HCT116 (cell line): ENCODE data around the gene ACP4. TPM values are rescaled to one million over a fixed set of nuclear protein-coding genes. Genes with fewer than 3 reads are reported as not detected.

Experiments
- ATAC-seq: fragments of 200-7000 bp; cut with Tn5 transposase; 2 replicates; pipeline ENCODE4 v1.9.1; 2020; ENCODE audit warnings: mild to moderate bottlenecking, moderate library complexity
- BruUV-seq: library from RNA; stranded (reverse); fragments of 400-500 nt; replicated peaks from 2 replicates; lab custom pipeline; 2021; lab: Mats Ljungman, UMichigan
- CTCF ChIA-PET: fragments of 300-600 bp; sonication (Branson Sonifier 250); formaldehyde crosslinking; loops from one replicate; lab custom pipeline; 2021; ENCODE audit warnings: antibody characterized with exemption; lab: Charles Lee
- POLR2A ChIA-PET: fragments of 300-600, 350-600 bp; sonication (Branson Sonifier 250); formaldehyde crosslinking; loops from one replicate; lab custom pipeline; 2021; ENCODE audit warnings: antibody characterized with exemption; lab: Charles Lee
- RAD21 ChIA-PET, 2 experiments: fragments of 300-600 bp; sonication (Branson Sonifier 250); formaldehyde crosslinking; loops; one replicate each; lab custom pipeline; 2023; ENCODE audit warnings: low total read pairs in 2 of 2; ENCODE audit not compliant: uncharacterized antibody in 2 of 2, unreplicated experiment in 2 of 2, low non-redundant PET in 1 of 2; lab: Charles Lee
- DNase-seq: peaks from one replicate; pipeline ENCODE4 v3.0.0-alpha.2; 2010; ENCODE audit warnings: low read depth, low spot score
- H2AFZ ChIP-seq: fragments of 200-600 bp; shearing (Covaris generic), sonication (generic); 2 replicates; pipeline ENCODE4 v1.6.1; 2017; ENCODE audit warnings: low read depth, mixed run types, mixed read lengths, antibody characterized with exemption, low read length; ENCODE audit not compliant: poor library complexity, severe bottlenecking
- H3K27ac ChIP-seq: 2 replicates; pipeline ENCODE4 v1.5.1; 2012; ENCODE audit warnings: low read depth, low read length
- H3K27me3 ChIP-seq: fragments of 200-600 bp; sonication (generic); 2 replicates; pipeline ENCODE4 v1.6.1; 2016; ENCODE audit warnings: mixed run types, low read length, mixed read lengths; ENCODE audit not compliant: insufficient read depth
- H3K36me3 ChIP-seq, 2 experiments: fragments of 200-500 bp in 1 of 2; fragments of 200-600 bp in 1 of 2; sonication (Bioruptor generic) in 1 of 2; sonication (generic) in 1 of 2; 2 replicates each; pipeline versions ENCODE4 v1.5.1 to v1.6.1; 2014 to 2016; ENCODE audit warnings: low read length in 2 of 2, inconsistent platforms in 1 of 2, mixed read lengths in 1 of 2, mixed run types in 1 of 2; ENCODE audit not compliant: insufficient read depth in 2 of 2, control insufficient read depth in 1 of 2
- H3K4me1 ChIP-seq, 2 experiments: fragments of 200-600 bp in 1 of 2; sonication (generic) in 1 of 2; 2 replicates each; pipeline versions ENCODE4 v1.5.1 to v1.6.1; 2012 to 2017; ENCODE audit warnings: low read length in 2 of 2, inconsistent platforms in 1 of 2, mild to moderate bottlenecking in 1 of 2, mixed read lengths in 1 of 2, mixed run types in 1 of 2, moderate library complexity in 1 of 2; ENCODE audit not compliant: insufficient read depth in 2 of 2, control insufficient read depth in 1 of 2
- H3K4me2 ChIP-seq: fragments of 200-600 bp; sonication (generic); 2 replicates; pipeline ENCODE4 v1.6.1; 2017; ENCODE audit warnings: mixed run types, low read length, mixed read lengths
- H3K4me3 ChIP-seq, 2 experiments: fragments of 200-600 bp in 1 of 2; sonication (generic) in 1 of 2; replicated peaks in 1 of 2; 2 replicates each; pipeline ENCODE4 v1.5.1; 2011 to 2016; ENCODE audit warnings: low read length in 2 of 2, control low read depth in 1 of 2, low read depth in 1 of 2, mild to moderate bottlenecking in 1 of 2, mixed read lengths in 1 of 2, mixed run types in 1 of 2
- H3K79me2 ChIP-seq: fragments of 200-600 bp; sonication (generic); 2 replicates; pipeline ENCODE4 v1.6.1; 2017; ENCODE audit warnings: mild to moderate bottlenecking, mixed run types, low read length, moderate library complexity, mixed read lengths; ENCODE audit not compliant: insufficient read depth
- H3K9ac ChIP-seq: fragments of 200-600 bp; sonication (generic); 2 replicates; pipeline ENCODE4 v1.6.1; 2016; ENCODE audit warnings: low read length, mixed read lengths
- H3K9me2 ChIP-seq: fragments of 200-600 bp; sonication (generic), shearing (Covaris generic); 2 replicates; pipeline ENCODE4 v1.6.1; 2017; ENCODE audit warnings: mixed run types, mild to moderate bottlenecking, moderate library complexity; ENCODE audit not compliant: insufficient read depth
- H3K9me3 ChIP-seq, 2 experiments: fragments of 200-500 bp in 1 of 2; fragments of 200-600 bp in 1 of 2; sonication (Bioruptor generic) in 1 of 2; sonication (generic) in 1 of 2; 2 replicates each; pipeline ENCODE4 v1.6.1; 2014 to 2017; ENCODE audit warnings: low read length in 2 of 2, mixed read lengths in 2 of 2, inconsistent platforms in 1 of 2, low read depth in 1 of 2, mild to moderate bottlenecking in 1 of 2, mixed run types in 1 of 2, moderate library complexity in 1 of 2; ENCODE audit not compliant: control insufficient read depth in 1 of 2, insufficient read depth in 1 of 2
- H4K20me1 ChIP-seq: fragments of 200-600 bp; sonication (generic), shearing (Covaris generic); 2 replicates; pipeline ENCODE4 v1.6.1; 2017; ENCODE audit warnings: mixed run types, mild to moderate bottlenecking, moderate library complexity; ENCODE audit not compliant: insufficient read depth
- CBX3 ChIP-seq: IDR thresholded peaks from 2 replicates; pipeline ENCODE4 v1.6.1; 2012; ENCODE audit warnings: low read depth
- CTCF ChIP-seq, 3 experiments: fragments of 200-600 bp in 1 of 3; sonication (generic) in 1 of 3; IDR thresholded peaks in 2 of 3; conservative IDR thresholded peaks in 1 of 3; 2 replicates each; pipeline ENCODE4 v1.5.1; 2012 to 2017; ENCODE audit warnings: low read depth in 2 of 3, low read length in 2 of 3, antibody characterized with exemption in 1 of 3, borderline replicate concordance in 1 of 3, control low read depth in 1 of 3, mild to moderate bottlenecking in 1 of 3, mixed read lengths in 1 of 3, mixed run types in 1 of 3, moderate library complexity in 1 of 3; ENCODE audit not compliant: insufficient read depth in 1 of 3
- EGR1 ChIP-seq: IDR thresholded peaks from 2 replicates; pipeline ENCODE4 v1.6.1; 2012; ENCODE audit warnings: low read depth
- ELF1 ChIP-seq: IDR thresholded peaks from 2 replicates; pipeline ENCODE4 v1.6.1; 2012; ENCODE audit warnings: low read depth, borderline replicate concordance
- EZH2phosphoT487 ChIP-seq: fragments of 200-600 bp; IDR thresholded peaks from 2 replicates; pipeline ENCODE4 v1.6.1; 2018; ENCODE audit warnings: antibody characterized with exemption, borderline replicate concordance
- FOSL1 ChIP-seq: IDR thresholded peaks from 2 replicates; pipeline ENCODE4 v1.6.1; 2012; ENCODE audit warnings: low read depth
- MAX ChIP-seq: IDR thresholded peaks from 2 replicates; pipeline ENCODE4 v1.6.1; 2012
- POLR2A ChIP-seq: IDR thresholded peaks from 2 replicates; pipeline ENCODE4 v1.7.0; 2011; ENCODE audit warnings: borderline replicate concordance; ENCODE audit not compliant: insufficient read depth, insufficient read length; ENCODE audit errors: extremely low read depth
- POLR2AphosphoS5 ChIP-seq: IDR thresholded peaks from 2 replicates; pipeline ENCODE4 v1.6.1; 2011; ENCODE audit warnings: mild to moderate bottlenecking, low read depth, low read length, moderate library complexity
- SIN3A ChIP-seq: IDR thresholded peaks from 2 replicates; pipeline ENCODE4 v1.6.1; 2012; ENCODE audit warnings: low read depth
- SRF ChIP-seq: IDR thresholded peaks from 2 replicates; pipeline ENCODE4 v1.6.1; 2012; ENCODE audit warnings: low read depth
- TCF7L2 ChIP-seq: IDR thresholded peaks from 2 replicates; pipeline ENCODE4 v1.7.0; 2011; ENCODE audit warnings: borderline replicate concordance, inconsistent platforms; ENCODE audit not compliant: insufficient read depth, insufficient read length; ENCODE audit errors: extremely low read depth
- ZFX ChIP-seq: fragments of 450-650 bp; IDR thresholded peaks from 2 replicates; pipeline ENCODE4 v1.6.1; 2017
- intact Hi-C: fragments of 100-400 bp; cut with micrococcal nuclease; formaldehyde crosslinking; loops from 2 replicates; pipeline ENCODE4 v1.10.0; 2022
- total RNA-seq: library from RNA; stranded (reverse); gene quantifications from one replicate; pipeline ENCODE4 v1.2.1, GENCODE V29; 2021; ENCODE audit not compliant: unreplicated experiment
- TF ChIP-seq, protein P1 (sequence below): IDR thresholded peaks from 2 replicates; pipeline ENCODE4 v1.6.1; 2012; ENCODE audit warnings: low read depth
- TF ChIP-seq, protein P2 (sequence below): IDR thresholded peaks from 2 replicates; pipeline ENCODE4 v1.6.1; 2012

Gene ACP4
- total RNA-seq, 1 experiment from 2014 or later: not detected

GRCh38 chr19:50823389-50824042 lies 33.3 kb downstream of the ACP4 start, which contains the start of gene KLK1:
Gene KLK1, minus strand, starts transcription at chr19:50823787. Its CDS starts 39 bp downstream, at chr19:50823748.
- CTCF ChIA-PET: no interaction called here
- ATAC-seq: no peak
- H3K27ac ChIP-seq: no peak within 1 kb of the TSS
- POLR2A ChIA-PET: interaction anchor here (1.4 kb wide), 1 partner anchor 13 kb away, joined by 3 read pairs; no protein-coding TSS in a partner anchor
- no peaks in the 10 kb centered on the region for H4K20me1 ChIP-seq
- no peaks in the 10 kb centered on the region for H3K9me2 ChIP-seq
- H3K4me1 ChIP-seq: peaks cover 17 to 37% of the 10 kb centered on the region in 2 experiments
- no peak within 1 kb of the TSS for H3K4me3 ChIP-seq
- H3K27me3 ChIP-seq: no peaks in the 10 kb centered on the region
- H3K4me2 ChIP-seq: peak within 1 kb of the TSS; percentile 23; the same call in 1 of the 2 replicates
- H3K9ac ChIP-seq: no peak within 1 kb of the TSS
- H3K36me3 ChIP-seq: no peaks in the 10 kb centered on the region
- H3K9me3 ChIP-seq: no peaks in the 10 kb centered on the region; a peak in 1 of 4 replicates
- H3K79me2 ChIP-seq: no peaks in the 10 kb centered on the region
- no TSS peak for BruUV-seq
- TF ChIP-seq EZH2phosphoT487: no peak
- TF ChIP-seq FOSL1: no peak
- TF ChIP-seq SRF: no peak
- no peak for TF ChIP-seq MAX
- no peak for TF ChIP-seq ZFX
- TF ChIP-seq EGR1: no peak
- TF ChIP-seq SIN3A: no peak
- TF ChIP-seq, protein P1, sequence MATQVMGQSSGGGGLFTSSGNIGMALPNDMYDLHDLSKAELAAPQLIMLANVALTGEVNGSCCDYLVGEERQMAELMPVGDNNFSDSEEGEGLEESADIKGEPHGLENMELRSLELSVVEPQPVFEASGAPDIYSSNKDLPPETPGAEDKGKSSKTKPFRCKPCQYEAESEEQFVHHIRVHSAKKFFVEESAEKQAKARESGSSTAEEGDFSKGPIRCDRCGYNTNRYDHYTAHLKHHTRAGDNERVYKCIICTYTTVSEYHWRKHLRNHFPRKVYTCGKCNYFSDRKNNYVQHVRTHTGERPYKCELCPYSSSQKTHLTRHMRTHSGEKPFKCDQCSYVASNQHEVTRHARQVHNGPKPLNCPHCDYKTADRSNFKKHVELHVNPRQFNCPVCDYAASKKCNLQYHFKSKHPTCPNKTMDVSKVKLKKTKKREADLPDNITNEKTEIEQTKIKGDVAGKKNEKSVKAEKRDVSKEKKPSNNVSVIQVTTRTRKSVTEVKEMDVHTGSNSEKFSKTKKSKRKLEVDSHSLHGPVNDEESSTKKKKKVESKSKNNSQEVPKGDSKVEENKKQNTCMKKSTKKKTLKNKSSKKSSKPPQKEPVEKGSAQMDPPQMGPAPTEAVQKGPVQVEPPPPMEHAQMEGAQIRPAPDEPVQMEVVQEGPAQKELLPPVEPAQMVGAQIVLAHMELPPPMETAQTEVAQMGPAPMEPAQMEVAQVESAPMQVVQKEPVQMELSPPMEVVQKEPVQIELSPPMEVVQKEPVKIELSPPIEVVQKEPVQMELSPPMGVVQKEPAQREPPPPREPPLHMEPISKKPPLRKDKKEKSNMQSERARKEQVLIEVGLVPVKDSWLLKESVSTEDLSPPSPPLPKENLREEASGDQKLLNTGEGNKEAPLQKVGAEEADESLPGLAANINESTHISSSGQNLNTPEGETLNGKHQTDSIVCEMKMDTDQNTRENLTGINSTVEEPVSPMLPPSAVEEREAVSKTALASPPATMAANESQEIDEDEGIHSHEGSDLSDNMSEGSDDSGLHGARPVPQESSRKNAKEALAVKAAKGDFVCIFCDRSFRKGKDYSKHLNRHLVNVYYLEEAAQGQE: no peak
- no peak for TF ChIP-seq POLR2A
- TF ChIP-seq ELF1: no peak
- TF ChIP-seq CTCF (IDR thresholded peaks at IDR 0.05 in 2 of 3, conservative IDR thresholded peaks at IDR 0.05 in 1 of 3; ENCODE audit: borderline replicate concordance in 1 of 3, insufficient read depth in 1 of 3, low read depth in 2 of 3, low read length in 2 of 3): no peak
- no peak for TF ChIP-seq CBX3
- TF ChIP-seq, protein P2, sequence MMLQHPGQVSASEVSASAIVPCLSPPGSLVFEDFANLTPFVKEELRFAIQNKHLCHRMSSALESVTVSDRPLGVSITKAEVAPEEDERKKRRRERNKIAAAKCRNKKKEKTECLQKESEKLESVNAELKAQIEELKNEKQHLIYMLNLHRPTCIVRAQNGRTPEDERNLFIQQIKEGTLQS: no peak
- no peak for TF ChIP-seq POLR2AphosphoS5
- TF ChIP-seq TCF7L2: no peak
- no peak for DNase-seq
- no peak within 1 kb of the TSS for H2AFZ ChIP-seq
- intact Hi-C loops: no loop called here
- RAD21 ChIA-PET: no interaction called here
